Fibroblast of skin of right biceps (primary cell): ENCODE results near the gene SLC25A53.
A peak's percentile ranks its signal among the peaks of the same experiment; 100 is the strongest.
"Not testable (repeated sequence)": the region's sequence is repeated elsewhere in the genome, so short reads cannot be mapped to it uniquely, and the experiment has no call there.

Experiments used
- DNase-seq: peaks from one replicate; pipeline ENCODE4 v3.0.0-alpha.2; 2013

The SLC25A53 gene

GRCh38 chrX:104130808-104131207 is 26.0 kb downstream of the SLC25A53 start:
- no peak for DNase-seq

- DNase-seq: no peak
Measured at GRCh38 chrX:104126856-104127255, 30.0 kb downstream of the SLC25A53 start.

DNA sequence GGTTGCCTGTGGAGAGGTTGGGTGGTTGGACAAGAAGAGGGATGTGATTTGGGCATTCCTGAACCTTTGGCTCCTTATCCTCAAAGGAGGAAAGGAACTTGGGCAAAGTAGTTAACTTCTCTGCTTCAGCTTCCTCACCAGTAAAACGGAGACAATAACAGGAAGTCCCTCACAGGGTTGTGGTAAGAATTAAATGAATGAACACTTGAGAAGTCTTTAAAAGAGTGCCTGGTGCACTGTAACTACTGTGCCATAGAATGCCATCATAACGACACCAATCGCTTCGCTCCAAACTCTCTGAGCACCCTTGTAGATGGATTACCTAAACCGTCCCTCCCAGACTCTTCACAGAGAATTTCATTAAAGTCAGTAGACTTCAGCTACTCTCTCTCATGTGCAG is 34.0 kb downstream of the SLC25A53 start:
- DNase-seq: no peak

DNA sequence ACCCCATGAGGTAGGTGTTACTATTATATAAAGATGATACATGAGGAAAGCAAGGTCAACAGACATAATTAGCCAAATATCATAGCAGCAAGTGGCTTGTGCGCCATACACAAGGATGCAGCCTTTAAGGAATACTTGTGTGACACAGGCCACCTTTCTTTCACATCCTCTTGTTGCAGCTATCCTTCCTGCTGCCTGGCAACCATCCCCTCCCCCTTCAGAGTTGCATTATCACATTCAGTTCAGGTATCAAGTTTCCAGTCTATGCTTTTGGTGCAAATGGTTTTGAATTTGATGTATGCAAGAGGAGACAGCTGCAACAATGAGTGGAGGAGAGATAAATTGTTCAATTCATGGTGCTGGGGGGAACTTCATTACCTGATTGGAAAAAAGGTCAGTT is 38.0 kb downstream of the SLC25A53 start:
- no peak for DNase-seq

- no peak for DNase-seq
Measured at GRCh38 chrX:104117759-104118158, 39.0 kb downstream of the SLC25A53 start.

DNA sequence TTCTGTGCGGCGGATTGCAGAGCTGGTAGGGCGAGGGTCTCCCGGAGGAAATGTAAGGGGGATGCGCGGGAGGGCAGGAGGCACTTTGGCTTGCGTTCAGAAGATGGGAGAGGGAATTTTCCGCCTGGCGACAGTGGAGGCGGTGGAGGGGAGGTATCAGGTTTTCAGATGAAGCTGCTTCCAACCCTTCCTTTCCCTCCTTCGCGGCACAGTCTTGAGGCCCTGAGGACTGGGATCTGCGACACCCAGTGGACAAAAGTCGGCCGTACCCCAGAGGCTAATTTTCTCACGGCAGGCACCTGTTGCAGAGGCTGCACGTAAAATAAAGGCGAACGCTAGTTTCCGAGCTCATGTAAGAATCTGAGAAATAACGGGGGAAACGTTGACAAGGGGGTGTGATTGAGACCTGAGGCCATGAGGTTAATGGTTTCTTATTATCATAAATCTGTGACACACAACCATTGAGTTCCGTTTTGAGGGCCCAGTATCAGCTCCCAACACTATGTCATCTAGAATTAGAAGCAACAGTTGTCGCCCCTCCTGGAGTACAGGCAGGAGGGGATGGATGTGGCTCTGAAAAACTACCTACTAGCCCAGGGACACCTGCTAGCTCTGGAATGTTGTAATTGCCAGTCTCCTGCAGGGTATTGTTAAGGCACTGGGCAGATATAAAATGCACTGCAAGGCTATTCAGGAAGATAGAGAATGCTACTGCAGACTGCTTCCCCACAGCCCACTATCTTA is 43.4 kb downstream of the SLC25A53 start:
- peak; percentile 64 for DNase-seq

DNA sequence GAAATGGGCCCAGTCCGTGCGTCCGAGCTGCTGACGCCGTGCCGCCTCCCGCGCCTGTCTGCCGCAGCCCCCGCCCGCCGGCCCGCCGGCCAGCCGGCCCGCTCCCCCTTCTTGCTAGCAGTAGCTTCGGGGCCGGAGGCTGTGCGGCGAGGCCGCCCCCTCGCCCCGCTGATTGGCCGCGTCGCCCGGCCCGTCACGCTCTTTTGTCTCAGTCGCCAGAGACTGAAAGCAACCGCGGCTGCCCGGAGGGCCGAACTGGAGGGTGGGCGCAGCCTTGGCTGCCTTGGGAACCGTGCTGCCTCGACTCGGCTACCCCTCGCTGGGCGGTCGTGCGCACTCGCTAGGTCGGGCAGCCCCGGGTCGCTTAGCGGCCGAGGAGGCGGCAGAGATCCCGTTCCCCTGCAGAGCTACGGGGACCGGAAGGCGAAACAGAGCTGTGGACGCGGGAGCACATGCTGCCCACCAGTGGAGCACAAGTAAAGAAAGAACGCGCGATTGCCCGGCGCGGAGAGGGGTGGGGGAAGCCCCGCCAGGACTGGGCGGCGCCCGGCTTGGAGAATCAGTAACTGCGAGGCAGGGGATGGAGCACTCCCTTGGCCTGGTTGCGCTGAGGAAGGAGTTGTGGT is 44.4 kb downstream of the SLC25A53 start, which contains the start of gene ZCCHC18:
TSS of gene ZCCHC18 (plus strand) at position 198 of the 626 bp plus-strand sequence. CDS start 1,589 bp downstream, outside the sequence.
- peak; percentile 56 for DNase-seq

GRCh38 chrX:104110491-104111240 is 46.1 kb downstream of the SLC25A53 start:
- DNase-seq: not testable (repeated sequence)

- no peak for DNase-seq
Measured at GRCh38 chrX:104108955-104109354, 47.9 kb downstream of the SLC25A53 start.

GRCh38 chrX:104105330-104106262 is 51.2 kb downstream of the SLC25A53 start:
- DNase-seq: no peak

DNA sequence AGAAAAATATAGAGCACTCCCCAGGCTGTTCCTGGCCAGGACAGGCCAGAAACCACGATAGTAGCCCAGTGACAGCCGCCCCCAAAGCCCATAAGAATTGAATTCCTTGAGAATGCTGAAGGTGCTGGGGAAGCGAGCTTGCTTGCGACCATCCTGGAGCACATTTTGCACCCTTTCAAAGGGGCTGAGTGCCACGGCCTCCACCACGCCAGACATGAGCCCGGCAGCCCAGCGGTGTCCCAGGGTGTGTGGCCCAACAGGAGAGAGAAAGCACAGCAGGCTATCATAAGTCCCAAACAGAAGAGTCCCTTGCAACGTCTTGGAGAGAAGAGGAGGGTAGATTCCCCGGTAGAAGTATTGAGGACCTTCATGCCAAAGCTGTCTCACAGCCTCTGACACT is 52.1 kb downstream of the SLC25A53 start:
- DNase-seq: no peak

GRCh38 chrX:104098919-104099318 is 57.9 kb downstream of the SLC25A53 start:
- no peak for DNase-seq

- peak; percentile 59 for DNase-seq
Measured at GRCh38 chrX:104098151-104098808, 58.5 kb downstream of the SLC25A53 start.

DNA sequence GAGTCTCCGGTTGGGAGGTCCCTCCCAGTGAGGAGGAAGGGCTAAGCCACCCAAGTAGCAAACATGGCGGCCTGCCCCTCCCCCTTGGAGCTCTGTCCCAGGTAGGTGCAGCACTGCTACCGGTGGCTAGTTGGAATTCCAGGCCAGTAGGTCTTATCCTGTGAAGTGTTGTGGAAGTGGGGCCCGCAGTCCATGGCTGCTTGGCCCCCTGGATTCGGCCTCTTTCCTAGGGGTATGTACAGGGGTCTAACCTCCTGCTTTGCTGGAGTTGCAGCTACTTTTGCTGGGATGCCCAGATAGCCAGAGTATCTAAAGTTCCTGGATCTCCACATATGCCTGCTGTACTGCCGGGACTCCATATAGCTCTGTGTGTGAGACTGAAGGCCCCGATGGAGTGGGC is 70.9 kb downstream of the SLC25A53 start:
- DNase-seq: no peak

GRCh38 chrX:104085477-104085876 is 71.3 kb downstream of the SLC25A53 start:
- DNase-seq: no peak

GRCh38 chrX:104084534-104085277 is 72.1 kb downstream of the SLC25A53 start:
- DNase-seq: no peak

DNA sequence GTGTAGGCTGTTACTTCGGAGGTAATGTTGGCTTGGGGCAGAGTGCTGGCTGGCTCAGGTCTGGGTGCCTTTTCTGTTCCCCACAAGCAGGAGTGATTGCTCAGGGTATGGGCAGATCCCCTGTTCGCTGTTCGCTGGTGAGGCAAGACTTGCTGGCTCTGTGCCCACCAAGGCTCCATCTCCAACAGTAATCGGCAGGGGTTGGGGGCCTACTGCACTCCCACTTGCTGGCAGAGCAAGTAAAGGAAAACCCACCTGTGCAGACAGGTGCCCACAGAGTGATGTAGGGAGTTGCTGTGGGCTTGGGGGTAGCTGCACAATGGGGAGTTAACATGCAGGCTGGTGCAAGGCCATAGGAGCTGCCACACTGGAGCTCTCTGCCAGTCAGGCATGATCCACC is 72.7 kb downstream of the SLC25A53 start:
- DNase-seq: no peak

DNA sequence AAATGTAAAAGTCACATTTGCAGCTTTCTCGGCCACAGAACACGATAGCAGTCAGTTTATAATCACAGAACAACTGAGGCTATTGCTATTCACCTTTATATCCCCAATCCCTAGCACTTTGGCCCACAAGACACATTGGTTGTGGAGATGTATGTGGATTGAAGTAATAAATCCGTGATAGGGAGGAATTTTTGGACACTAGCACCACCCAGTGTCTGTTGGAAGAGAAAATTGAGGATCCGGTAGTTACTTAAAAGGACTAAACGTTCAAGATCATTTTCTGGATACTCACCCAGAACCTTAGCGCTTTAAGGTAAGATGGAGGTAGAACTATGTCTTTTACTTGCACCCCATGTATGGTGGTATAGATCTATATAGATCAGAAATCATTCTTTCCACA is 79.0 kb downstream of the SLC25A53 start:
- DNase-seq: not testable (repeated sequence)

- not testable (repeated sequence) for DNase-seq
Measured at GRCh38 chrX:104075778-104076445, 80.9 kb downstream of the SLC25A53 start, which contains the start of gene TMSB15C. TSS of gene TMSB15C (minus strand) at chrX:104076236.

- not testable (repeated sequence) for DNase-seq
Measured at GRCh38 chrX:104062636-104063035, 94.2 kb downstream of the SLC25A53 start.

GRCh38 chrX:104054956-104055355 is 101.9 kb downstream of the SLC25A53 start:
- DNase-seq: not testable (repeated sequence)
